Smooth muscle cell (in vitro differentiated cells): ENCODE results near the gene CFAP74. TPM values are rescaled to one million over a fixed set of nuclear protein-coding genes. Genes with fewer than 3 reads are reported as not detected.

Experiments used
- DNase-seq: peaks from one replicate; lab custom pipeline; 2025; ENCODE audit not compliant: unreplicated experiment; lab: John Stamatoyannopoulos, UW
- H2AFZ ChIP-seq: fragments of 200-600 bp; sonication (generic); 2 replicates; pipeline ENCODE4 v1.6.0; 2016; ENCODE audit warnings: antibody characterized with exemption, low read depth, mild to moderate bottlenecking
- H3F3A ChIP-seq: fragments of 200-600 bp; sonication (generic); 2 replicates; pipeline ENCODE4 v1.6.0; 2017; ENCODE audit warnings: antibody characterized with exemption, low read depth
- H3K27ac ChIP-seq: fragments of 200-600 bp; sonication (generic); 2 replicates; pipeline ENCODE4 v1.5.1; 2016; ENCODE audit warnings: low read depth, mild to moderate bottlenecking
- H3K27me3 ChIP-seq: fragments of 200-600 bp; sonication (generic); 2 replicates; pipeline ENCODE4 v1.6.1; 2016; ENCODE audit warnings: low read depth, mild to moderate bottlenecking
- H3K36me3 ChIP-seq: fragments of 200-600 bp; sonication (generic); 2 replicates; pipeline ENCODE4 v1.5.1; 2016; ENCODE audit warnings: low read depth
- H3K4me1 ChIP-seq: fragments of 200-600 bp; sonication (generic); 2 replicates; pipeline ENCODE4 v1.5.1; 2016; ENCODE audit warnings: low read depth
- H3K4me2 ChIP-seq: fragments of 200-600 bp; sonication (generic); 2 replicates; pipeline ENCODE4 v1.6.0; 2016; ENCODE audit warnings: mild to moderate bottlenecking
- H3K4me3 ChIP-seq: fragments of 200-600 bp; sonication (generic); 2 replicates; pipeline ENCODE4 v1.5.1; 2016; ENCODE audit warnings: mild to moderate bottlenecking
- H3K79me2 ChIP-seq: fragments of 200-600 bp; sonication (generic); 2 replicates; pipeline ENCODE4 v1.6.0; 2016; ENCODE audit warnings: low read depth, mild to moderate bottlenecking
- H3K9ac ChIP-seq: fragments of 200-600 bp; sonication (generic); 2 replicates; pipeline ENCODE4 v1.6.0; 2016; ENCODE audit warnings: low read depth
- H3K9me3 ChIP-seq: fragments of 200-600 bp; sonication (generic); replicated peaks from 2 replicates; pipeline ENCODE4 v1.5.1; 2016; ENCODE audit warnings: low read depth
- H4K20me1 ChIP-seq: fragments of 200-600 bp; sonication (generic); 2 replicates; pipeline ENCODE4 v1.6.0; 2016; ENCODE audit warnings: low read depth
- CTCF ChIP-seq: fragments of 200-600 bp; sonication (generic); IDR thresholded peaks from 2 replicates; pipeline ENCODE4 v1.5.1; 2017; ENCODE audit warnings: borderline replicate concordance, mild to moderate bottlenecking, antibody characterized with exemption; ENCODE audit not compliant: insufficient read depth, poor library complexity, severe bottlenecking
- WGBS: methylation state at CpG from one replicate; pipeline ENCODE4 v1.1.7; 2016; ENCODE audit warnings: low lambda C conversion rate; 5-methylcytosine and 5-hydroxymethylcytosine counted together
- polyA plus RNA-seq: library from polyadenylated mRNA; unstranded; fragments of >200 nt; fragmentation: Nextera tagmentation; extraction: Ambion mirVana; gene quantifications from 2 replicates; pipeline ENCODE4 v1.2.1, GENCODE V29; 2016
- total RNA-seq: library from RNA; depleted of rRNA; stranded (reverse); fragments of >200 nt; gene quantifications from 2 replicates; pipeline ENCODE4 v1.2.3, GENCODE V29; 2014

The CFAP74 gene
- total and polyA plus RNA-seq, 2 experiments from 2014 or later, result not detected

- H4K20me1 ChIP-seq, result no peaks in the 10 kb centered on the region
- H3K27me3 ChIP-seq, result peaks cover 43% of the 10 kb centered on the region
- DNase-seq, result no peak
- H3K36me3 ChIP-seq, result no peaks in the 10 kb centered on the region
- H3K9me3 ChIP-seq, result no peaks in the 10 kb centered on the region
- no peak overlapping the region for H3K4me3 ChIP-seq
- H3K27ac ChIP-seq, result no peak overlapping the region
- H3K9ac ChIP-seq, result no peak overlapping the region
- H3K79me2 ChIP-seq, result no peaks in the 10 kb centered on the region
- no peak overlapping the region for H3K4me2 ChIP-seq
- H3K4me1 ChIP-seq, result no peaks in the 10 kb centered on the region
- no peak overlapping the region for H2AFZ ChIP-seq
- no peaks in the 10 kb centered on the region for H3F3A ChIP-seq
- TF ChIP-seq CTCF, result no peak
- 98% methylated on average over 15 of the region's 15 CpGs for WGBS
Measured at GRCh38 chr1:2014181-2014580, 10.6 kb upstream of the CFAP74 start.

GRCh38 chr1:2009101-2010053, 5.8 kb upstream of the CFAP74 start:
- no peaks in the 10 kb centered on the region for H3K9me3 ChIP-seq
- no peaks in the 10 kb centered on the region for H4K20me1 ChIP-seq
- no peak overlapping the region for H3K27ac ChIP-seq
- no peak overlapping the region for H3K4me2 ChIP-seq
- H3K4me3 ChIP-seq, result no peak overlapping the region
- H3F3A ChIP-seq, result no peaks in the 10 kb centered on the region
- DNase-seq, result no peak
- H2AFZ ChIP-seq, result no peak overlapping the region
- WGBS, result 93% methylated on average over 27 of the region's 27 CpGs
- no peaks in the 10 kb centered on the region for H3K36me3 ChIP-seq
- H3K4me1 ChIP-seq, result no peaks in the 10 kb centered on the region
- no peaks in the 10 kb centered on the region for H3K27me3 ChIP-seq
- no peak for TF ChIP-seq CTCF
- no peak overlapping the region for H3K9ac ChIP-seq
- H3K79me2 ChIP-seq, result no peaks in the 10 kb centered on the region

- H3K9ac ChIP-seq, result no peak overlapping the region
- no peak for DNase-seq
- 94% methylated on average over 21 of the region's 21 CpGs for WGBS
- H3K79me2 ChIP-seq, result no peaks in the 10 kb centered on the region
- H3K4me2 ChIP-seq, result no peak overlapping the region
- H3K27ac ChIP-seq, result no peak overlapping the region
- H3K4me1 ChIP-seq, result peaks cover 3% of the 10 kb centered on the region
- no peak overlapping the region for H3K4me3 ChIP-seq
- H4K20me1 ChIP-seq, result no peaks in the 10 kb centered on the region
- H3K9me3 ChIP-seq, result no peaks in the 10 kb centered on the region
- no peaks in the 10 kb centered on the region for H3K27me3 ChIP-seq
- H3K36me3 ChIP-seq, result no peaks in the 10 kb centered on the region
- H2AFZ ChIP-seq, result no peak overlapping the region
- TF ChIP-seq CTCF, result no peak
- no peaks in the 10 kb centered on the region for H3F3A ChIP-seq
Measured at GRCh38 chr1:2004856-2005255, 1.3 kb upstream of the CFAP74 start.
